ENCODE measurements around the gene FIGNL1.

Gene FIGNL1, protein sequence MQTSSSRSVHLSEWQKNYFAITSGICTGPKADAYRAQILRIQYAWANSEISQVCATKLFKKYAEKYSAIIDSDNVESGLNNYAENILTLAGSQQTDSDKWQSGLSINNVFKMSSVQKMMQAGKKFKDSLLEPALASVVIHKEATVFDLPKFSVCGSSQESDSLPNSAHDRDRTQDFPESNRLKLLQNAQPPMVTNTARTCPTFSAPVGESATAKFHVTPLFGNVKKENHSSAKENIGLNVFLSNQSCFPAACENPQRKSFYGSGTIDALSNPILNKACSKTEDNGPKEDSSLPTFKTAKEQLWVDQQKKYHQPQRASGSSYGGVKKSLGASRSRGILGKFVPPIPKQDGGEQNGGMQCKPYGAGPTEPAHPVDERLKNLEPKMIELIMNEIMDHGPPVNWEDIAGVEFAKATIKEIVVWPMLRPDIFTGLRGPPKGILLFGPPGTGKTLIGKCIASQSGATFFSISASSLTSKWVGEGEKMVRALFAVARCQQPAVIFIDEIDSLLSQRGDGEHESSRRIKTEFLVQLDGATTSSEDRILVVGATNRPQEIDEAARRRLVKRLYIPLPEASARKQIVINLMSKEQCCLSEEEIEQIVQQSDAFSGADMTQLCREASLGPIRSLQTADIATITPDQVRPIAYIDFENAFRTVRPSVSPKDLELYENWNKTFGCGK

DNA sequence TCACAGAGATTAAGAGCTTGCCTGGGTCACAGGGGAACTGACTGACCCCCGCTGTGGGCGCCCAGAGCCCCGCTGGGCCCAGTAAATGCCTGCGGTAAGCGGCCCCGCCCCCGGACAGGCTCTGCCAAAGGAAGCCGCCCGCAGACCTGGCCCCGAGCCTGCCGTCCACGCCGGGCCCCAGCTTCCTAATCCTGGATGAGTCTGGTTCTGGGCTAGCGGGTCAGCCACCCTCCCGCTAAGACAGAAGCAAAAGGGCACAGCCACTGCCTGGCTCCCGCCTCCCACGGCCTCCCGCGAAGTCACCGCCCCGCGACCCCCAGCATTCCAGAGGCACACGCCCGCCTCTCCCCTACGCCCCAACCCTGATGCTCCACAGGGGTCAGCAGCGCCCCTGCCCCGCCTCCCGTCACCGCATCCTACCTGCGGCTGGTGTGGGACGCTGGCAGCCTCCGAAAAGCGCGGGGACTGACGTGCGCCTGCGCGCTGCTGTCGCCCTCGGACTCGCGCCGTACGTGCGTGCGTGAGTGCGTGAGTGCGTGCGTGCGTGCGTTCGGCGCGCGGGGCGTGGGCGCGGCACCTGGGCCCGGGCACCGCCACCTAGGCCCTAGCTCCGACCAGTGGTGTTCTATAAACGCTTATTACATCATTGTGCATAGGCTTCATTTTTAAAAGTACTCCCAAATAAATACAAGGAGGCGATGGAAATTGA, at the start of gene FIGNL1:
TSS of gene FIGNL1 (minus strand) at position 470 of the 709 bp plus-strand sequence. CDS start 3,063 bp downstream, outside the sequence.
- peak; percentile 88 for DNase-seq (ENCODE audit: low spot score)
- in situ Hi-C loops (cut with MboI; ENCODE audit: low pct_unique_long_range_greater_than_20kb, low sequenced_read_pairs, unreplicated experiment): loop anchor here (25.0 kb wide), 2 partner anchors 237 to 712 kb away; no protein-coding TSS in a partner anchor
- TF ChIP-seq, protein P1, sequence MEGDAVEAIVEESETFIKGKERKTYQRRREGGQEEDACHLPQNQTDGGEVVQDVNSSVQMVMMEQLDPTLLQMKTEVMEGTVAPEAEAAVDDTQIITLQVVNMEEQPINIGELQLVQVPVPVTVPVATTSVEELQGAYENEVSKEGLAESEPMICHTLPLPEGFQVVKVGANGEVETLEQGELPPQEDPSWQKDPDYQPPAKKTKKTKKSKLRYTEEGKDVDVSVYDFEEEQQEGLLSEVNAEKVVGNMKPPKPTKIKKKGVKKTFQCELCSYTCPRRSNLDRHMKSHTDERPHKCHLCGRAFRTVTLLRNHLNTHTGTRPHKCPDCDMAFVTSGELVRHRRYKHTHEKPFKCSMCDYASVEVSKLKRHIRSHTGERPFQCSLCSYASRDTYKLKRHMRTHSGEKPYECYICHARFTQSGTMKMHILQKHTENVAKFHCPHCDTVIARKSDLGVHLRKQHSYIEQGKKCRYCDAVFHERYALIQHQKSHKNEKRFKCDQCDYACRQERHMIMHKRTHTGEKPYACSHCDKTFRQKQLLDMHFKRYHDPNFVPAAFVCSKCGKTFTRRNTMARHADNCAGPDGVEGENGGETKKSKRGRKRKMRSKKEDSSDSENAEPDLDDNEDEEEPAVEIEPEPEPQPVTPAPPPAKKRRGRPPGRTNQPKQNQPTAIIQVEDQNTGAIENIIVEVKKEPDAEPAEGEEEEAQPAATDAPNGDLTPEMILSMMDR (IDR thresholded peaks at IDR 0.05; ENCODE audit: extremely low read depth, insufficient read depth, missing control alignments): no peak

DNA sequence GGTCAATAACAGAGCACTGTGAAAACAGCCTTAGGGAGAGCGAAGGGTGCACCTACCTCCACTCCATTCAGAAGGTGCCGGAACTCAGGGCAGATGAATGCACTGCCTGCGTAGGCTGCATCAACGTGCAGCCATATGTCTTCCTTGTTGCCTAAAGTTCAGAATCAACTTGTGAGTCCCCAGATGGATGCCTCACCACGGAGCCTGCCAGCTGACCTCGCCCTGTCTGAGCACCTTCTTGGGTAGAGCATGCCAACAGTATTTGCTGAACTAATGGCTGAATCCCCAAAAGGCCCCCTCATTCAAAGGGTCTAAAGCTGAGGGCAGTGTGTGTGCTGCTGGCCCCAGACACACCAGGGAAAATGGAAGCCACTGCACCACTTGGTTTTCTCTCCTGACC, 48.9 kb upstream of the FIGNL1 start:
- DNase-seq (ENCODE audit: low spot score): no peak
- TF ChIP-seq, protein P1 (IDR thresholded peaks at IDR 0.05; ENCODE audit: extremely low read depth, insufficient read depth, missing control alignments): no peak
- in situ Hi-C loops (cut with MboI; ENCODE audit: low pct_unique_long_range_greater_than_20kb, low sequenced_read_pairs, unreplicated experiment): no loop called here

DNA sequence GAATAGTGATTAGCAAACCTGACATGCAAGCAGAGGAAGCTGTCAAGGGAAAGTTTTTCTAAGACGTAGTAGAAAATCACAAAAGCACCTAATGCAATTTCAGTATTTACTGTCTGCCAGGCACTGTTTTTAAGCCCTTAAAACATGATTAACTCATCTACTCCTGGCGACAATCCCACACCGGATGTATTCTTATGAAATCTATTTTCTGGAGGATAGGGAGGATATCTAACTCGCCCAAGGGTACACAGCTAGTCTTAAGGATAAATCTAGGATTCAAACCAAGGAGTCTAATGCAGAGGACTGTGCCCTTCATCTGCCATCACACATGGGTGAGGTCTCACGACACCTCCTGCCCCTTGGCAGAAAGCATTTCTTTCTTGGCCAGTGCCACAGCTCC, 47.8 kb upstream of the FIGNL1 start:
- TF ChIP-seq, protein P1 (IDR thresholded peaks at IDR 0.05; ENCODE audit: extremely low read depth, insufficient read depth, missing control alignments): no peak
- no peak for DNase-seq (ENCODE audit: low spot score)

DNA sequence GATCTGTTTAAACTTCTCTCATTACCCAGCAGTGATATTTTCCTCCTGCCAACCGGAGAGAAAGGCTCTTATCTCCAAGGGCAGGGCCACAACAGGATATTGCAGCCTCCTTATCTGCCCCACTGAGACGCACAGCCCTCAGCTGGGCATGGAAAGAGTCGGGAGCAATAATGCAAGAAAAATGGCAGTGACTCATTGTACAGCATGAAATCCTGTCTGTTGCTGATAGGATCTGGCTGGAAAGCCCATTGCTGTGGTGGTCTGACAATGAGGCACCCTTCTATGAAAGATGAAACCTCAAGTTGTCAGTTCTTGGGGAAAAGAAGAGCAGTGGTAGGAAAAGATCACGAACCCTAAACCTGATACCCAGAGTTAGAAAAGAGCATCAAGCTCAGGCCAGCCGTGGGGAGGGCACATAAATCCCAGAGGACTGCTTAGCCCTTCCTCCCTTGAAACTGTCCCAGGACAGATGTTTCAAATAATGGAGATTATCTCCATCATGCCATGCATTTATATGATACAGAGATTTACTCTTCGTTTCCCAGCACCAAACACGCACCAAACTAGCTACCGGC, 47.0 kb upstream of the FIGNL1 start:
- TF ChIP-seq, protein P1 (IDR thresholded peaks at IDR 0.05; ENCODE audit: extremely low read depth, insufficient read depth, missing control alignments): no peak
- no peak for DNase-seq (ENCODE audit: low spot score)
- in situ Hi-C loops (cut with MboI; ENCODE audit: low pct_unique_long_range_greater_than_20kb, low sequenced_read_pairs, unreplicated experiment): no loop called here

More for the DNA sequence above, 47.8 kb upstream of the FIGNL1 start:
- in situ Hi-C loops (cut with MboI; ENCODE audit: low pct_unique_long_range_greater_than_20kb, low sequenced_read_pairs, unreplicated experiment): no loop called here

DNA sequence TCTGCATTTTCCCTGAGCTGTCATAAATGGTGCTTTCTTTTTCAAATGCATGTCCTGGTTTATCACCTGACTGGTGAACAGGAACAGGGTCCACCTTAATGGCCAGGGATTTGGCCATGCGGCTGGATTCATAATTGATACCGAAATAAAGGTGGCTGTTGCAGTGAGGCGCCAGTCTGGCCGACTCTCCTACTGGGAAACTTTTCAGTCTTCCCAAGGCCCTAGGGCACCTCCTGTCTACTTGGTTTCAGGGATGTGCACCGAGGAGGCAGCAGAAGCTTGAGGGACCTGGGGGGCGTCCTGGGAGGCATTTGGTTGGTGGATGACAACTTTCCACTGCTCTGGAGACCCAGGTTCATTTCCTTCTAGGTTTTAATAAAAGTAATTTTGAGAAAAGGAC, 46.4 kb upstream of the FIGNL1 start:
- in situ Hi-C loops (cut with MboI; ENCODE audit: low pct_unique_long_range_greater_than_20kb, low sequenced_read_pairs, unreplicated experiment): no loop called here
- DNase-seq (ENCODE audit: low spot score): no peak
- TF ChIP-seq, protein P1 (IDR thresholded peaks at IDR 0.05; ENCODE audit: extremely low read depth, insufficient read depth, missing control alignments): no peak

DNA sequence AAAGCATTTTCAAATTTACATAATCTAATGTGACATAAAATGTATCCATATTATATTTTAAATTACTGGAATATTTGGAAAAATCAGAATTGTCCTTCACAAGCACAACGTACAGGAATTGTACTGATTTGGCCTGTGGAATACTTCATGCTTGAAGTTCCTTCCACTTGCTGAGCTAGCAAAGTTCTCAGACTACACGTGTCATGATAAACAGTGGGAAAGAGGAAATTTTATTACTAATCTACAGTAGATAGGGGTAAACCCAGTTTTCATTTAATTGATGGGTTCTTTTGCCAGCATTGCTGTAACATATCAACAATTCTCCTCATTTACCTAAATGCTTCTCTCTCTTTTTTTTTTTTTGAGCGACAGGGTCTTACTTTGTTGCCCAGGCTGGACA, 45.6 kb upstream of the FIGNL1 start:
- no peak for DNase-seq (ENCODE audit: low spot score)
- TF ChIP-seq, protein P1 (IDR thresholded peaks at IDR 0.05; ENCODE audit: extremely low read depth, insufficient read depth, missing control alignments): no peak
- in situ Hi-C loops (cut with MboI; ENCODE audit: low pct_unique_long_range_greater_than_20kb, low sequenced_read_pairs, unreplicated experiment): no loop called here
